H1 (cell line): Measurements from ENCODE around the gene OR13H1. TPM values are rescaled to one million over a fixed set of nuclear protein-coding genes. Genes with fewer than 3 reads are reported as not detected.
"Not testable (repeated sequence)": the region's sequence is repeated elsewhere in the genome, so short reads cannot be mapped to it uniquely, and the experiment has no call there.

ENCODE experiments used
- CTCF ChIA-PET: fragments of 300-600 bp; sonication (Branson Sonifier 250); formaldehyde crosslinking; loops from one replicate; lab custom pipeline; 2021; ENCODE audit not compliant: partially characterized antibody; lab: Charles Lee
- POLR2A ChIA-PET: fragments of 300-600 bp; sonication (Branson Sonifier 250); formaldehyde crosslinking; loops from one replicate; lab custom pipeline; 2021; ENCODE audit warnings: inconsistent platforms; ENCODE audit not compliant: partially characterized antibody; lab: Charles Lee
- DNase-seq, 2 experiments: peaks; one replicate each; pipeline versions ENCODE4 v3.0.0 to v3.0.0-alpha.2; 2010 to 2022; ENCODE audit warnings: low spot score in 2 of 2, low read depth in 1 of 2, mixed read lengths in 1 of 2
- FAIRE-seq: peaks from 2 replicates; lab custom pipeline; 2011; peaks lifted over from hg19 to GRCh38; lab: Jason Lieb, UNC
- H2AFZ ChIP-seq: 2 replicates; pipeline ENCODE4 v1.8.1; 2012; ENCODE audit warnings: low read length, inconsistent platforms
- H2AK5ac ChIP-seq: 2 replicates; pipeline ENCODE4 v1.6.1; 2013; ENCODE audit warnings: low read depth, low read length
- H2BK120ac ChIP-seq: replicated peaks from 2 replicates; pipeline ENCODE3; 2013; ENCODE audit warnings: low read depth, low read length, inconsistent platforms
- H2BK12ac ChIP-seq: 2 replicates; pipeline ENCODE4 v1.6.1; 2013; ENCODE audit warnings: low read depth, low read length
- H2BK15ac ChIP-seq: 2 replicates; pipeline ENCODE4 v1.6.1; 2013; ENCODE audit warnings: low read length
- H2BK20ac ChIP-seq: 2 replicates; pipeline ENCODE4 v1.6.1; 2013; ENCODE audit warnings: low read length
- H2BK5ac ChIP-seq: 2 replicates; pipeline ENCODE4 v1.6.1; 2013; ENCODE audit warnings: low read depth, low read length
- H3K14ac ChIP-seq: 2 replicates; pipeline ENCODE4 v1.6.1; 2013; ENCODE audit warnings: inconsistent platforms; ENCODE audit not compliant: insufficient read length
- H3K18ac ChIP-seq: 2 replicates; pipeline ENCODE4 v1.6.1; 2013; ENCODE audit warnings: low read length; ENCODE audit errors: extremely low read depth
- H3K23ac ChIP-seq: 2 replicates; pipeline ENCODE4 v1.6.1; 2013; ENCODE audit warnings: inconsistent platforms; ENCODE audit not compliant: insufficient read length
- H3K23me2 ChIP-seq: 2 replicates; pipeline ENCODE4 v1.6.1; 2013; ENCODE audit warnings: low read depth, low read length
- H3K27ac ChIP-seq: 2 replicates; pipeline ENCODE4 v1.6.1; 2011; ENCODE audit warnings: low read depth, low read length, inconsistent platforms
- H3K27me3 ChIP-seq, 4 experiments: replicated peaks in 1 of 4; 1 replicate in 1 of 4; 2 replicates in 3 of 4; pipeline versions ENCODE4 v1.6.1 to v1.8.1; 2011 to 2013; ENCODE audit warnings: low read length in 3 of 4, mild to moderate bottlenecking in 3 of 4, inconsistent platforms in 2 of 4, mixed read lengths in 2 of 4, moderate library complexity in 1 of 4; ENCODE audit not compliant: control insufficient read depth in 3 of 4, insufficient read depth in 3 of 4; ENCODE audit errors: extremely low read depth in 1 of 4
- H3K36me3 ChIP-seq, 4 experiments: 2 replicates each; pipeline versions ENCODE4 v1.6.1 to v1.8.1; 2011 to 2013; ENCODE audit warnings: mild to moderate bottlenecking in 4 of 4, low read length in 3 of 4, moderate library complexity in 2 of 4, control low read depth in 1 of 4, inconsistent platforms in 1 of 4; ENCODE audit not compliant: insufficient read depth in 4 of 4, control insufficient read depth in 2 of 4
- H3K4ac ChIP-seq: replicated peaks from 2 replicates; pipeline ENCODE3; 2013; ENCODE audit warnings: low read length, low read depth, mixed read lengths, inconsistent platforms; ENCODE audit not compliant: insufficient read length
- H3K4me1 ChIP-seq, 4 experiments: replicated peaks in 1 of 4; 1 replicate in 1 of 4; 2 replicates in 3 of 4; pipeline versions ENCODE4 v1.6.1 to v1.8.1; 2011 to 2013; ENCODE audit warnings: low read length in 3 of 4, inconsistent platforms in 2 of 4, mixed read lengths in 1 of 4; ENCODE audit not compliant: insufficient read depth in 4 of 4, control insufficient read depth in 3 of 4
- H3K4me2 ChIP-seq, 2 experiments: 2 replicates each; pipeline versions ENCODE4 v1.6.1 to v1.8.1; 2011 to 2013; ENCODE audit warnings: low read depth in 2 of 2, low read length in 2 of 2, control low read depth in 1 of 2, inconsistent platforms in 1 of 2, mild to moderate bottlenecking in 1 of 2; ENCODE audit not compliant: insufficient read depth in 1 of 2
- H3K4me3 ChIP-seq, 4 experiments: fragments of 200-600, 300-600 bp in 1 of 4; sonication (generic), shearing (Covaris generic), sonication (Bioruptor Twin) in 1 of 4; 2 replicates each; pipeline versions ENCODE4 v1.5.1 to v1.8.1; 2011 to 2016; ENCODE audit warnings: low read length in 4 of 4, low read depth in 3 of 4, control low read depth in 2 of 4, inconsistent platforms in 2 of 4, mild to moderate bottlenecking in 2 of 4, mixed read lengths in 1 of 4, moderate library complexity in 1 of 4; ENCODE audit not compliant: insufficient read depth in 2 of 4; ENCODE audit errors: extremely low read depth in 1 of 4
- H3K56ac ChIP-seq: replicated peaks from 2 replicates; pipeline ENCODE3; 2013; ENCODE audit warnings: low read depth, mild to moderate bottlenecking, mixed read lengths, low read length, inconsistent platforms; ENCODE audit not compliant: insufficient read length
- H3K79me1 ChIP-seq: 2 replicates; pipeline ENCODE4 v1.6.1; 2013; ENCODE audit warnings: low read depth, low read length, control low read depth
- H3K79me2 ChIP-seq, 2 experiments: 2 replicates each; pipeline versions ENCODE4 v1.6.1 to v1.8.1; 2012 to 2013; ENCODE audit warnings: low read length in 2 of 2, mild to moderate bottlenecking in 2 of 2, inconsistent platforms in 1 of 2; ENCODE audit not compliant: insufficient read depth in 2 of 2, control insufficient read depth in 1 of 2
- H3K9ac ChIP-seq, 4 experiments: replicated peaks in 1 of 4; 1 replicate in 1 of 4; 2 replicates in 3 of 4; pipeline versions ENCODE4 v1.6.1 to v1.8.1; 2011 to 2013; ENCODE audit warnings: low read depth in 3 of 4, low read length in 3 of 4, control low read depth in 2 of 4, mild to moderate bottlenecking in 2 of 4, moderate library complexity in 2 of 4, inconsistent platforms in 1 of 4; ENCODE audit errors: extremely low read depth in 1 of 4
- H3K9me3 ChIP-seq, 2 experiments: 2 replicates each; pipeline versions ENCODE4 v1.6.1 to v1.8.1; 2012 to 2013; ENCODE audit warnings: mild to moderate bottlenecking in 2 of 2, moderate library complexity in 2 of 2, control low read depth in 1 of 2, inconsistent platforms in 1 of 2, low read depth in 1 of 2, low read length in 1 of 2, mixed read lengths in 1 of 2; ENCODE audit not compliant: insufficient read depth in 2 of 2
- H4K20me1 ChIP-seq, 2 experiments: replicated peaks in 1 of 2; 2 replicates each; pipeline versions ENCODE3 to v1.8.1; 2011 to 2013; ENCODE audit warnings: inconsistent platforms in 2 of 2, low read length in 2 of 2, mild to moderate bottlenecking in 1 of 2; ENCODE audit not compliant: insufficient read depth in 2 of 2, control insufficient read depth in 1 of 2
- H4K5ac ChIP-seq: 2 replicates; pipeline ENCODE4 v1.6.1; 2013; ENCODE audit warnings: low read length, low read depth, mixed read lengths, inconsistent platforms; ENCODE audit not compliant: insufficient read length
- H4K8ac ChIP-seq: 2 replicates; pipeline ENCODE4 v1.8.0; 2013; ENCODE audit warnings: mild to moderate bottlenecking, moderate library complexity, low read length, inconsistent platforms; ENCODE audit not compliant: insufficient read depth; ENCODE audit errors: extremely low read depth
- H4K91ac ChIP-seq: replicated peaks from 2 replicates; pipeline ENCODE3; 2013; ENCODE audit warnings: low read length, mixed read lengths, inconsistent platforms; ENCODE audit not compliant: insufficient read length
- CHD2 ChIP-seq: IDR thresholded peaks from 2 replicates; pipeline ENCODE4 v1.6.1; 2012; ENCODE audit warnings: low read length, improper control_type of control experiment
- EGR1 ChIP-seq: IDR thresholded peaks from 2 replicates; pipeline ENCODE4 v1.6.1; 2011; ENCODE audit warnings: low read depth, low read length, borderline replicate concordance
- HDAC2 ChIP-seq, 2 experiments: fragments of 300-600 bp in 1 of 2; sonication (generic) in 1 of 2; IDR thresholded peaks; 2 replicates each; pipeline ENCODE4 v1.6.1; 2011 to 2012; ENCODE audit warnings: low read depth in 2 of 2, low read length in 2 of 2, mild to moderate bottlenecking in 2 of 2, moderate library complexity in 2 of 2, borderline replicate concordance in 1 of 2, inconsistent platforms in 1 of 2
- POLR2A ChIP-seq, 2 experiments: IDR thresholded peaks; 1 replicate in 1 of 2; 2 replicates in 1 of 2; pipeline ENCODE4 v1.6.1; 2011; ENCODE audit warnings: low read depth in 2 of 2, low read length in 2 of 2, mild to moderate bottlenecking in 2 of 2; ENCODE audit errors: control extremely low read depth in 1 of 2
- WGBS, 2 experiments: shearing (Covaris generic) in 1 of 2; methylation state at CpG; one replicate each; pipeline versions ENCODE4 v1.1.6 to v1.1.7; 2013 to 2015; ENCODE audit warnings: low lambda C conversion rate in 2 of 2, mixed read lengths in 2 of 2, inconsistent platforms in 1 of 2, low coverage in 1 of 2, missing lambda C conversion rate in 1 of 2; ENCODE audit not compliant: insufficient replicate concordance in 2 of 2, insufficient coverage in 1 of 2, insufficient read length in 1 of 2; ENCODE audit errors: extremely low coverage in 1 of 2, missing lambda C conversion rate in 1 of 2; 5-methylcytosine and 5-hydroxymethylcytosine counted together
- polyA plus RNA-seq, 7 experiments: library from polyadenylated mRNA; depleted of rRNA in 3 of 7; stranded (reverse) in 5 of 7; unstranded in 2 of 7; fragments of >200 nt in 5 of 7; fragments of 200-250 nt in 2 of 7; gene quantifications; 1 replicate in 5 of 7; 2 replicates in 1 of 7; 4 replicates in 1 of 7; pipeline versions ENCODE4 v1.2.1 to v1.2.3, GENCODE V29; 2011 to 2013; ENCODE audit warnings: missing spikeins in 2 of 7, mixed read lengths in 2 of 7
- total RNA-seq: library from RNA; stranded (reverse); fragmentation: NEBNext Ultra II Directional; extraction: Animal tissue kit (Norgen Biotek cat#: 25700); gene quantifications from 2 replicates; pipeline ENCODE4 v1.2.1, GENCODE V29; 2021

The OR13H1 gene
- total and polyA plus RNA-seq, 2 of the 8 experiments (the other 6 are each of a cell fraction or from before 2014, with no cell fraction given): not detected

DNA sequence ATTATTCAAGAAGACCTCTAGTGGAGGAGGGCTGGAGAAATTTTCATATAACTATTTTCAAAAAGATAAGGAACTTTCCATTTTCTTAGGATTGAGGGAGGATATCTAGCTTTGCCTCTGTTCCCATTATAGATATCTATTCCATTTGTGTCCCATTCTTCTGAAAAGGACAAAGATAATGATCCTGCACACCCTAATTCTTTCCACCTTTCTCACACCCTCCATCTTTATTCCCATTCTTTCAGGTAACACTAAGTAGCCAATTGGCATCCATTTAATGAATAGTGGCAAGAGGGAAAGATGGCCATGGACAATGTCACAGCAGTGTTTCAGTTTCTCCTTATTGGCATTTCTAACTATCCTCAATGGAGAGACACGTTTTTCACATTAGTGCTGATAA, at the start of gene OR13H1 (continued):
- no peak for TF ChIP-seq HDAC2 (IDR thresholded peaks at IDR 0.05; ENCODE audit: borderline replicate concordance in 1 of 2, low read depth in 2 of 2, low read length in 2 of 2)
- TF ChIP-seq POLR2A (IDR thresholded peaks at IDR 0.05; ENCODE audit: control extremely low read depth in 1 of 2, low read depth in 2 of 2, low read length in 2 of 2): no peak
- no peak for TF ChIP-seq CHD2
- no peak for TF ChIP-seq EGR1
- TF ChIP-seq, all 59 proteins: peak for 0

GRCh38 chrX:131501556-131501955, 42.3 kb upstream of the OR13H1 start:
- H3K18ac ChIP-seq, H3K27ac ChIP-seq, H3K56ac ChIP-seq, H3K4me2 ChIP-seq, CTCF ChIA-PET, H3K9me3 ChIP-seq, H4K8ac ChIP-seq, H2BK5ac ChIP-seq, H3K9ac ChIP-seq, H2AK5ac ChIP-seq, H2AFZ ChIP-seq, H3K79me2 ChIP-seq, DNase-seq, H3K23ac ChIP-seq, H3K14ac ChIP-seq, H4K5ac ChIP-seq, H3K4me3 ChIP-seq, FAIRE-seq, H3K4ac ChIP-seq, H4K20me1 ChIP-seq, H2BK120ac ChIP-seq, H3K36me3 ChIP-seq, H3K27me3 ChIP-seq, H2BK12ac ChIP-seq, H3K79me1 ChIP-seq, H3K23me2 ChIP-seq, H4K91ac ChIP-seq, H2BK20ac ChIP-seq, H3K4me1 ChIP-seq, H2BK15ac ChIP-seq: not testable (repeated sequence)
- 93% methylated on average over 5 of the region's 5 CpGs; no CpG with 5 or more reads in 1 of the 2 experiments for WGBS, 2 experiments
- POLR2A ChIA-PET: interaction anchor here (0.6 kb wide), 1 partner anchor 36 kb away, joined by 5 read pairs; no protein-coding TSS in a partner anchor
